ENCODE measurements around the gene THBS4. TPM values are rescaled to one million over a fixed set of nuclear protein-coding genes. Genes with fewer than 3 reads are reported as not detected.

Gene THBS4
- total RNA-seq, 1 experiment from 2014 or later, result 11.8 TPM

- TF ChIP-seq, protein P1, sequence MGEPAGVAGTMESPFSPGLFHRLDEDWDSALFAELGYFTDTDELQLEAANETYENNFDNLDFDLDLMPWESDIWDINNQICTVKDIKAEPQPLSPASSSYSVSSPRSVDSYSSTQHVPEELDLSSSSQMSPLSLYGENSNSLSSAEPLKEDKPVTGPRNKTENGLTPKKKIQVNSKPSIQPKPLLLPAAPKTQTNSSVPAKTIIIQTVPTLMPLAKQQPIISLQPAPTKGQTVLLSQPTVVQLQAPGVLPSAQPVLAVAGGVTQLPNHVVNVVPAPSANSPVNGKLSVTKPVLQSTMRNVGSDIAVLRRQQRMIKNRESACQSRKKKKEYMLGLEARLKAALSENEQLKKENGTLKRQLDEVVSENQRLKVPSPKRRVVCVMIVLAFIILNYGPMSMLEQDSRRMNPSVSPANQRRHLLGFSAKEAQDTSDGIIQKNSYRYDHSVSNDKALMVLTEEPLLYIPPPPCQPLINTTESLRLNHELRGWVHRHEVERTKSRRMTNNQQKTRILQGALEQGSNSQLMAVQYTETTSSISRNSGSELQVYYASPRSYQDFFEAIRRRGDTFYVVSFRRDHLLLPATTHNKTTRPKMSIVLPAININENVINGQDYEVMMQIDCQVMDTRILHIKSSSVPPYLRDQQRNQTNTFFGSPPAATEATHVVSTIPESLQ (CRISPR knock-in tag; IDR thresholded peaks at IDR 0.05), result no peak
- TF ChIP-seq GTF2I (CRISPR knock-in tag; conservative IDR thresholded peaks at IDR 0.05) (no peak), ATF2 (CRISPR knock-in tag; IDR thresholded peaks at IDR 0.05; ENCODE audit: borderline replicate concordance, low read depth) (no peak), ZNF317 (CRISPR knock-in tag; IDR thresholded peaks at IDR 0.05; ENCODE audit: borderline replicate concordance, low read depth) (peak; percentile 50; the same call in 1 of the 2 replicates), FOXJ3 (CRISPR knock-in tag; IDR thresholded peaks at IDR 0.05; ENCODE audit: borderline replicate concordance) (no peak), FOXK1 (CRISPR knock-in tag; IDR thresholded peaks at IDR 0.05) (peak; percentile 64), STAT6 (CRISPR knock-in tag; conservative IDR thresholded peaks at IDR 0.05; ENCODE audit: low read depth) (no peak), SOX15 (CRISPR knock-in tag; IDR thresholded peaks at IDR 0.05) (no peak), TP53 (CRISPR knock-in tag; IDR thresholded peaks at IDR 0.05) (no peak), ATF1 (CRISPR knock-in tag; IDR thresholded peaks at IDR 0.05) (peak; percentile 79; the same call in 1 of the 2 replicates), GRHL2 (CRISPR knock-in tag; IDR thresholded peaks at IDR 0.05; ENCODE audit: insufficient replicate concordance, severe bottlenecking) (no peak), FOXP1 (CRISPR knock-in tag; IDR thresholded peaks at IDR 0.05; ENCODE audit: borderline replicate concordance) (peak; percentile 93), PRRX2 (CRISPR knock-in tag; IDR thresholded peaks at IDR 0.05) (no peak), PREB (CRISPR knock-in tag; IDR thresholded peaks at IDR 0.05; ENCODE audit: borderline replicate concordance) (no peak; the same call in 1 of the 2 replicates), CREM (CRISPR knock-in tag; IDR thresholded peaks at IDR 0.05) (peak; percentile 73; the same call in 1 of the 2 replicates), NFATC4 (CRISPR knock-in tag; IDR thresholded peaks at IDR 0.05) (no peak)
- TF ChIP-seq, protein P2, sequence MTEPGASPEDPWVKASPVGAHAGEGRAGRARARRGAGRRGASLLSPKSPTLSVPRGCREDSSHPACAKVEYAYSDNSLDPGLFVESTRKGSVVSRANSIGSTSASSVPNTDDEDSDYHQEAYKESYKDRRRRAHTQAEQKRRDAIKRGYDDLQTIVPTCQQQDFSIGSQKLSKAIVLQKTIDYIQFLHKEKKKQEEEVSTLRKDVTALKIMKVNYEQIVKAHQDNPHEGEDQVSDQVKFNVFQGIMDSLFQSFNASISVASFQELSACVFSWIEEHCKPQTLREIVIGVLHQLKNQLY (CRISPR knock-in tag; IDR thresholded peaks at IDR 0.05), result no peak
- TF ChIP-seq, protein P3, sequence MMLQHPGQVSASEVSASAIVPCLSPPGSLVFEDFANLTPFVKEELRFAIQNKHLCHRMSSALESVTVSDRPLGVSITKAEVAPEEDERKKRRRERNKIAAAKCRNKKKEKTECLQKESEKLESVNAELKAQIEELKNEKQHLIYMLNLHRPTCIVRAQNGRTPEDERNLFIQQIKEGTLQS (CRISPR knock-in tag; conservative IDR thresholded peaks at IDR 0.05), result no peak
- TF ChIP-seq, protein P4, sequence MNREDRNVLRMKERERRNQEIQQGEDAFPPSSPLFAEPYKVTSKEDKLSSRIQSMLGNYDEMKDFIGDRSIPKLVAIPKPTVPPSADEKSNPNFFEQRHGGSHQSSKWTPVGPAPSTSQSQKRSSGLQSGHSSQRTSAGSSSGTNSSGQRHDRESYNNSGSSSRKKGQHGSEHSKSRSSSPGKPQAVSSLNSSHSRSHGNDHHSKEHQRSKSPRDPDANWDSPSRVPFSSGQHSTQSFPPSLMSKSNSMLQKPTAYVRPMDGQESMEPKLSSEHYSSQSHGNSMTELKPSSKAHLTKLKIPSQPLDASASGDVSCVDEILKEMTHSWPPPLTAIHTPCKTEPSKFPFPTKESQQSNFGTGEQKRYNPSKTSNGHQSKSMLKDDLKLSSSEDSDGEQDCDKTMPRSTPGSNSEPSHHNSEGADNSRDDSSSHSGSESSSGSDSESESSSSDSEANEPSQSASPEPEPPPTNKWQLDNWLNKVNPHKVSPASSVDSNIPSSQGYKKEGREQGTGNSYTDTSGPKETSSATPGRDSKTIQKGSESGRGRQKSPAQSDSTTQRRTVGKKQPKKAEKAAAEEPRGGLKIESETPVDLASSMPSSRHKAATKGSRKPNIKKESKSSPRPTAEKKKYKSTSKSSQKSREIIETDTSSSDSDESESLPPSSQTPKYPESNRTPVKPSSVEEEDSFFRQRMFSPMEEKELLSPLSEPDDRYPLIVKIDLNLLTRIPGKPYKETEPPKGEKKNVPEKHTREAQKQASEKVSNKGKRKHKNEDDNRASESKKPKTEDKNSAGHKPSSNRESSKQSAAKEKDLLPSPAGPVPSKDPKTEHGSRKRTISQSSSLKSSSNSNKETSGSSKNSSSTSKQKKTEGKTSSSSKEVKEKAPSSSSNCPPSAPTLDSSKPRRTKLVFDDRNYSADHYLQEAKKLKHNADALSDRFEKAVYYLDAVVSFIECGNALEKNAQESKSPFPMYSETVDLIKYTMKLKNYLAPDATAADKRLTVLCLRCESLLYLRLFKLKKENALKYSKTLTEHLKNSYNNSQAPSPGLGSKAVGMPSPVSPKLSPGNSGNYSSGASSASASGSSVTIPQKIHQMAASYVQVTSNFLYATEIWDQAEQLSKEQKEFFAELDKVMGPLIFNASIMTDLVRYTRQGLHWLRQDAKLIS (CRISPR knock-in tag; IDR thresholded peaks at IDR 0.05; ENCODE audit: borderline replicate concordance), result peak; percentile 84; the same call in 1 of the 2 replicates
- TF ChIP-seq, protein P5, sequence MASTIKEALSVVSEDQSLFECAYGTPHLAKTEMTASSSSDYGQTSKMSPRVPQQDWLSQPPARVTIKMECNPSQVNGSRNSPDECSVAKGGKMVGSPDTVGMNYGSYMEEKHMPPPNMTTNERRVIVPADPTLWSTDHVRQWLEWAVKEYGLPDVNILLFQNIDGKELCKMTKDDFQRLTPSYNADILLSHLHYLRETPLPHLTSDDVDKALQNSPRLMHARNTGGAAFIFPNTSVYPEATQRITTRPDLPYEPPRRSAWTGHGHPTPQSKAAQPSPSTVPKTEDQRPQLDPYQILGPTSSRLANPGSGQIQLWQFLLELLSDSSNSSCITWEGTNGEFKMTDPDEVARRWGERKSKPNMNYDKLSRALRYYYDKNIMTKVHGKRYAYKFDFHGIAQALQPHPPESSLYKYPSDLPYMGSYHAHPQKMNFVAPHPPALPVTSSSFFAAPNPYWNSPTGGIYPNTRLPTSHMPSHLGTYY (CRISPR knock-in tag; IDR thresholded peaks at IDR 0.05), result no peak
- TF ChIP-seq, protein P6, sequence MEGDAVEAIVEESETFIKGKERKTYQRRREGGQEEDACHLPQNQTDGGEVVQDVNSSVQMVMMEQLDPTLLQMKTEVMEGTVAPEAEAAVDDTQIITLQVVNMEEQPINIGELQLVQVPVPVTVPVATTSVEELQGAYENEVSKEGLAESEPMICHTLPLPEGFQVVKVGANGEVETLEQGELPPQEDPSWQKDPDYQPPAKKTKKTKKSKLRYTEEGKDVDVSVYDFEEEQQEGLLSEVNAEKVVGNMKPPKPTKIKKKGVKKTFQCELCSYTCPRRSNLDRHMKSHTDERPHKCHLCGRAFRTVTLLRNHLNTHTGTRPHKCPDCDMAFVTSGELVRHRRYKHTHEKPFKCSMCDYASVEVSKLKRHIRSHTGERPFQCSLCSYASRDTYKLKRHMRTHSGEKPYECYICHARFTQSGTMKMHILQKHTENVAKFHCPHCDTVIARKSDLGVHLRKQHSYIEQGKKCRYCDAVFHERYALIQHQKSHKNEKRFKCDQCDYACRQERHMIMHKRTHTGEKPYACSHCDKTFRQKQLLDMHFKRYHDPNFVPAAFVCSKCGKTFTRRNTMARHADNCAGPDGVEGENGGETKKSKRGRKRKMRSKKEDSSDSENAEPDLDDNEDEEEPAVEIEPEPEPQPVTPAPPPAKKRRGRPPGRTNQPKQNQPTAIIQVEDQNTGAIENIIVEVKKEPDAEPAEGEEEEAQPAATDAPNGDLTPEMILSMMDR (IDR thresholded peaks at IDR 0.05), result no peak
Measured at GRCh38 chr5:79990598-79991507, 44.3 kb upstream of the THBS4 start, which contains the start of gene MTX3 (continued).
